CD14-positive monocyte (primary cell): ENCODE data around the gene TENM3. TPM values are rescaled to one million over a fixed set of nuclear protein-coding genes. Genes with fewer than 3 reads are reported as not detected.

Experiments
- DNase-seq, 3 donors: peaks; one replicate each; pipeline ENCODE4 v3.0.0-alpha.2; 2011 to 2022
- H2AFZ ChIP-seq: 2 replicates; pipeline ENCODE4 v1.6.0; 2012; ENCODE audit warnings: mild to moderate bottlenecking, low read depth, low read length, inconsistent platforms; ENCODE audit not compliant: insufficient read depth, poor library complexity, severe bottlenecking
- H3K27ac ChIP-seq, 2 donors: 1 replicate in 1 of 2; 2 replicates in 1 of 2; pipeline ENCODE4 v1.5.1; 2012 to 2013; ENCODE audit warnings: low read length in 2 of 2, control low read depth in 1 of 2, inconsistent platforms in 1 of 2, low read depth in 1 of 2, mild to moderate bottlenecking in 1 of 2
- H3K27me3 ChIP-seq, 2 donors: one replicate each; pipeline versions ENCODE4 v1.6.0 to v1.6.1; 2011 to 2013; ENCODE audit warnings: low read length in 2 of 2; ENCODE audit not compliant: control insufficient read depth in 2 of 2, insufficient read depth in 2 of 2
- H3K36me3 ChIP-seq, 2 donors: replicated peaks in 1 of 2; 1 replicate in 1 of 2; 2 replicates in 1 of 2; pipeline versions ENCODE4 v1.5.1 to v1.6.1; 2012 to 2013; ENCODE audit warnings: low read length in 2 of 2, control low read depth in 1 of 2, inconsistent platforms in 1 of 2, mild to moderate bottlenecking in 1 of 2; ENCODE audit not compliant: insufficient read depth in 2 of 2, control insufficient read depth in 1 of 2
- H3K4me1 ChIP-seq, 2 donors: 1 replicate in 1 of 2; 2 replicates in 1 of 2; pipeline versions ENCODE4 v1.5.1 to v1.6.1; 2012 to 2013; ENCODE audit warnings: low read length in 2 of 2, control low read depth in 1 of 2, inconsistent platforms in 1 of 2, mild to moderate bottlenecking in 1 of 2, moderate library complexity in 1 of 2; ENCODE audit not compliant: insufficient read depth in 2 of 2, control insufficient read depth in 1 of 2
- H3K4me2 ChIP-seq: replicated peaks from 2 replicates; pipeline ENCODE3; 2012; ENCODE audit warnings: low read length, moderate library complexity, mild to moderate bottlenecking; ENCODE audit not compliant: poor library complexity, severe bottlenecking; ENCODE audit errors: extremely low read depth
- H3K4me3 ChIP-seq, 3 experiments: fragments of 200-600 bp in 1 of 3; sonication (generic) in 1 of 3; replicated peaks in 1 of 3; 1 replicate in 2 of 3; 2 replicates in 1 of 3; pipeline ENCODE4 v1.5.1; 2011 to 2013; ENCODE audit warnings: low read length in 3 of 3, mild to moderate bottlenecking in 3 of 3, control low read depth in 2 of 3, low read depth in 2 of 3, inconsistent platforms in 1 of 3, moderate library complexity in 1 of 3
- H3K79me2 ChIP-seq: 2 replicates; pipeline ENCODE4 v1.6.0; 2012; ENCODE audit warnings: mild to moderate bottlenecking, control low read depth, inconsistent platforms, low read length, moderate library complexity; ENCODE audit not compliant: insufficient read depth
- H3K9ac ChIP-seq: 2 replicates; pipeline ENCODE4 v1.6.0; 2017; ENCODE audit warnings: low read length, mild to moderate bottlenecking; ENCODE audit not compliant: insufficient read depth, poor library complexity, severe bottlenecking
- H3K9me3 ChIP-seq, 2 donors: replicated peaks in 1 of 2; 1 replicate in 1 of 2; 2 replicates in 1 of 2; pipeline versions ENCODE4 v1.5.1 to v1.6.1; 2012 to 2013; ENCODE audit warnings: low read length in 2 of 2, control low read depth in 1 of 2; ENCODE audit not compliant: control insufficient read depth in 1 of 2, insufficient read depth in 1 of 2
- H4K20me1 ChIP-seq: 2 replicates; pipeline ENCODE4 v1.6.0; 2012; ENCODE audit warnings: mild to moderate bottlenecking, low read length, control low read depth, moderate library complexity; ENCODE audit not compliant: insufficient read depth
- H3K27ac Mint-ChIP-seq, 7 donors: one replicate each; pipeline ENCODE4 v1.8.0; 2020; ENCODE audit warnings: mild to moderate bottlenecking in 7 of 7, mixed read lengths in 7 of 7, moderate library complexity in 6 of 7, inconsistent platforms in 2 of 7
- H3K27me3 Mint-ChIP-seq, 3 donors: one replicate each; pipeline ENCODE4 v1.8.0; 2021 to 2022; ENCODE audit warnings: low read depth in 3 of 3, mild to moderate bottlenecking in 3 of 3, mixed read lengths in 3 of 3, moderate library complexity in 3 of 3, inconsistent platforms in 1 of 3
- H3K36me3 Mint-ChIP-seq, 2 donors: one replicate each; pipeline ENCODE4 v1.8.0; 2020; ENCODE audit warnings: mixed read lengths in 2 of 2, inconsistent platforms in 1 of 2, mild to moderate bottlenecking in 1 of 2
- H3K4me1 Mint-ChIP-seq: one replicate; pipeline ENCODE4 v1.8.0; 2020; ENCODE audit warnings: mild to moderate bottlenecking, mixed read lengths
- H3K4me3 Mint-ChIP-seq, 2 donors: one replicate each; pipeline ENCODE4 v1.8.0; 2020; ENCODE audit warnings: mild to moderate bottlenecking in 2 of 2, mixed read lengths in 2 of 2, moderate library complexity in 1 of 2
- H3K9me3 Mint-ChIP-seq, 7 donors: one replicate each; pipeline ENCODE4 v1.8.0; 2020 to 2022; ENCODE audit warnings: mixed read lengths in 7 of 7, mild to moderate bottlenecking in 6 of 7, moderate library complexity in 6 of 7, inconsistent platforms in 2 of 7
- WGBS: methylation state at CpG from one replicate; pipeline ENCODE4 v1.1.5; 2013; ENCODE audit warnings: missing lambda C conversion rate; ENCODE audit not compliant: insufficient coverage; 5-methylcytosine and 5-hydroxymethylcytosine counted together
- intact Hi-C, 2 donors: fragments of 100-400 bp; cut with micrococcal nuclease; formaldehyde crosslinking; loops; one replicate each; pipeline versions ENCODE4 v1.15.0 to v1.15.1; 2023
- polyA plus RNA-seq, 3 donors: library from polyadenylated mRNA; depleted of rRNA in 1 of 3; unstranded in 2 of 3; stranded (reverse) in 1 of 3; fragments of 300-500 nt in 2 of 3; fragments of >200 nt in 1 of 3; fragmentation: Illumina TruSeq in 2 of 3; gene quantifications; 1 replicate in 2 of 3; 2 replicates in 1 of 3; pipeline ENCODE4 v1.2.3, GENCODE V29; 2012 to 2021
- TF ChIP-seq, protein P1 (sequence below): fragments of 200-600 bp; IDR thresholded peaks from one replicate; pipeline ENCODE4 v1.8.0; 2022; ENCODE audit warnings: antibody characterized with exemption, mild to moderate bottlenecking

Gene TENM3
- polyA plus RNA-seq, 3 donors, result not detected

DNA sequence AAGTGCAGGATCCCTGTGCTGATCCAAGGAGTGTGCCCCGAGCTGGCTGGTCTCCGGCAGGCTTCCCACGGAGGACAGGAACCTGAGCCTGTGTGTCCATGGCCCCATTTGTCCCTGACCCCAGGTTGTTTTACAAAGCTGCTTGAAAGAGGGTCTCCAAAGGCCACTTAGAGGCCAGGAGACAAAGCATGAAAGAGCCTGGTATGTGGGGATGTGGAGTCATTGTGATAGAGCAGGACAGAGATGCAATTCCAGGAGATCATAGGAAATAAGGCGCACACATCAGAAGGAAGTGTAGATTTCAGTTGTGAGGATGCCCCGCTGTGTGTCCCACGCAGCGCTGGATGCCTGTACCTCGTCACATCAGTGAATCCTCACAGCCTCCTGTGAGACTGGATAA, 48.0 kb downstream of the TENM3 start:
- H3K9me3 ChIP-seq, result peaks cover 0 to 7% of the 10 kb centered on the region in 2 donors
- no peaks in the 10 kb centered on the region for H3K36me3 Mint-ChIP-seq
- no peak overlapping the region for H3K9ac ChIP-seq
- DNase-seq, result no peak
- peaks cover 0 to 7% (median 0%) of the 10 kb centered on the region in 3 donors for H3K27me3 Mint-ChIP-seq
- H2AFZ ChIP-seq, result no peak overlapping the region
- no peaks in the 10 kb centered on the region for H3K4me1 ChIP-seq
- no peak overlapping the region for H3K4me2 ChIP-seq
- WGBS, result 89% methylated on average over 8 of the region's 8 CpGs
- H3K4me3 Mint-ChIP-seq, result no peak overlapping the region
- H3K27ac Mint-ChIP-seq, result no peak overlapping the region
- no peaks in the 10 kb centered on the region for H3K27me3 ChIP-seq
- TF ChIP-seq, protein P1, sequence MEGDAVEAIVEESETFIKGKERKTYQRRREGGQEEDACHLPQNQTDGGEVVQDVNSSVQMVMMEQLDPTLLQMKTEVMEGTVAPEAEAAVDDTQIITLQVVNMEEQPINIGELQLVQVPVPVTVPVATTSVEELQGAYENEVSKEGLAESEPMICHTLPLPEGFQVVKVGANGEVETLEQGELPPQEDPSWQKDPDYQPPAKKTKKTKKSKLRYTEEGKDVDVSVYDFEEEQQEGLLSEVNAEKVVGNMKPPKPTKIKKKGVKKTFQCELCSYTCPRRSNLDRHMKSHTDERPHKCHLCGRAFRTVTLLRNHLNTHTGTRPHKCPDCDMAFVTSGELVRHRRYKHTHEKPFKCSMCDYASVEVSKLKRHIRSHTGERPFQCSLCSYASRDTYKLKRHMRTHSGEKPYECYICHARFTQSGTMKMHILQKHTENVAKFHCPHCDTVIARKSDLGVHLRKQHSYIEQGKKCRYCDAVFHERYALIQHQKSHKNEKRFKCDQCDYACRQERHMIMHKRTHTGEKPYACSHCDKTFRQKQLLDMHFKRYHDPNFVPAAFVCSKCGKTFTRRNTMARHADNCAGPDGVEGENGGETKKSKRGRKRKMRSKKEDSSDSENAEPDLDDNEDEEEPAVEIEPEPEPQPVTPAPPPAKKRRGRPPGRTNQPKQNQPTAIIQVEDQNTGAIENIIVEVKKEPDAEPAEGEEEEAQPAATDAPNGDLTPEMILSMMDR, result no peak
- peaks cover 2 to 14% (median 5%) of the 10 kb centered on the region in 7 donors for H3K9me3 Mint-ChIP-seq
- intact Hi-C loops, result no loop called here
- H3K79me2 ChIP-seq, result no peaks in the 10 kb centered on the region
- H3K27ac ChIP-seq, result no peak overlapping the region
- no peak overlapping the region for H3K4me3 ChIP-seq
- H3K4me1 Mint-ChIP-seq, result no peaks in the 10 kb centered on the region
- H4K20me1 ChIP-seq, result no peaks in the 10 kb centered on the region
- H3K36me3 ChIP-seq, result no peaks in the 10 kb centered on the region

DNA sequence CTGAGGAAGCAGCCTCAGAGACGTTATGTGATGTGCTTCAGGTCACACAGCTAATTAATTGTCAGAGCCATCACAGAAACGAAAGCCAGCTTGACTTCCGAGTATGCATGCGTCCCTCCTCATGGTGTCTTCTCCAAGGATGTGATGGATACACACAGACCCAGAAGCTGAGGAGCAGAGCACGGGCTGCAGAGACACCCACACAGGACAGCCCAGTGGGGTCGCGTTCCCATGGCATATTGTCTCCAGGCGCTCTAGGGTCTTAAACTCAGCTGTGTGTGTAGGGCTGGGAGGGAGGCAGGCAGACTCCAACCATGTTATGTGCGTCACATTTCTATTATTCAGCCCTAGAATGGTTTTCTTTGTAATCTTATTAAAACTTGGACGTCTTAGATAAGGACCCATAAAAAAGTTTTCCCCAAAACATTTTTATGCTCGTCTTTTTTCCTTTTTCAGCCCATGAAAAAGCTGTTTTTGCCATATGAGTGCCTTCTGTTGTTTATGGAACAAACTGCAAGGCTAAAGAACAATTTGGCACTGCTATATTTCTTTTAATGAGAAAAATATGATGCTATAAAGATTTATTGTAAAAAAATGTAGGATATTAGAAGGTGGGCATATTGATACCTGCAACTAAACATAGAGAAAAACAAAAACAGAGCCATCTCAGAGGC, 48.5 kb downstream of the TENM3 start:
- H3K36me3 Mint-ChIP-seq, result no peaks in the 10 kb centered on the region
- H3K27me3 Mint-ChIP-seq, result peaks cover 0 to 7% (median 0%) of the 10 kb centered on the region in 3 donors
- no peak overlapping the region for H3K27ac Mint-ChIP-seq
- Histone ChIP-seq H3K36me3 (no peaks in the 10 kb centered on the region), H4K20me1 (no peaks in the 10 kb centered on the region), H3K27me3 (no peaks in the 10 kb centered on the region), H3K4me1 (no peaks in the 10 kb centered on the region), H3K27ac (no peak overlapping the region), H2AFZ (no peak overlapping the region), H3K79me2 (no peaks in the 10 kb centered on the region), H3K4me2 (no peak overlapping the region), H3K9me3 (peaks cover 0 to 7% of the 10 kb centered on the region in 2 donors), H3K4me3 (no peak overlapping the region), H3K9ac (no peak overlapping the region)
- TF ChIP-seq, protein P1, result no peak
- H3K9me3 Mint-ChIP-seq, result peaks cover 0 to 14% (median 5%) of the 10 kb centered on the region in 7 donors
- intact Hi-C loops, result no loop called here
- WGBS, result 83% methylated on average over 6 of the region's 11 CpGs
- H3K4me1 Mint-ChIP-seq, result no peaks in the 10 kb centered on the region
- no peak overlapping the region for H3K4me3 Mint-ChIP-seq
- no peak for DNase-seq
